ENCODE measurements around the gene RALGAPA2. TPM values are rescaled to one million over a fixed set of nuclear protein-coding genes. Genes with fewer than 3 reads are reported as not detected.

RALGAPA2 gene
- total and polyA plus RNA-seq, 7 donors, result 8.4 to 23.2 (median 18.5) TPM

DNA sequence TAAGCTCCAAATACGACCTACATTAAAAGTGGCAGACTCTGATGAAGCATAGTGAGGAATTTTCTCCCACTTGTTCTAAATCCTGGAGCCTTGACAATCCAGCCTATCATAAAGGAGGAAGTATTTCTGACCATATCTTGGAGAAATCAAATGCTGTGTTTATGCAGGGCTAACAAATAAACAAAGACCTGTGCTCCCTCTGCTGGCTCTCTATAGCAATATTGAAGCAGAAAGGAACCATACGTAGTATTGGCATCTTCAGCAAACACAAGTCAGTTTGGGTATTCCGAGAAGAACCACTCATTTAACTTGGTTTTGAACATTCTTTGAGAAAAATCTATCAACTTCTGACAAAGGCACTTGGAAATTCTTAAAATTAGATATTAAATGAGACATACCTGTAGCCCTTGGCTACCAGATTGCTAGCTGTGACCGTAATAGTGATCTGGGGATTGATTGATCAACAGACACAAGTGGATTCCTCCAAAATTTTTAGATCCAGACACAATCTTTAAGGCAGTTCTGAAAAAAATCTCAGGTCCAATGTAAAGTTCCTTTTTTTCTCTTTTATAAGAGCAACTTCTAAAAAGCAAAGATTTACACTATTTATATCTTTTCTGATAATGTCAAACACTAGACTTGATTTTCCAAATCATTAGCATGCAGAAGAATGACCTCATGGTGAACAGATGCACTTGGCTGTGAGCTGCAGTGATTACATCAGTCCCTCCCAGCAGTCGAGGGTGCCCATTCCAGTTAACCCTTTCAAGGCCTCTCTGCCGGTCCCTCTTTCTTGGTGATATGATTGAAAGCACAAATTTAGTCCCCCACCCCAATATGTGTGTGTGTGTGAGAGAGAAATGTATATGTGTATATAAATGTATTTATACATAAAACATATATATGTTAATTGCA lies 304.3 kb downstream of the RALGAPA2 start:
- no peak for DNase-seq
- TF ChIP-seq POLR2AphosphoS5 (IDR thresholded peaks at IDR 0.05), result no peak
- no peak for TF ChIP-seq POLR2A (IDR thresholded peaks at IDR 0.05)
- TF ChIP-seq EP300 (IDR thresholded peaks at IDR 0.05), result no peak
- TF ChIP-seq, protein P1, sequence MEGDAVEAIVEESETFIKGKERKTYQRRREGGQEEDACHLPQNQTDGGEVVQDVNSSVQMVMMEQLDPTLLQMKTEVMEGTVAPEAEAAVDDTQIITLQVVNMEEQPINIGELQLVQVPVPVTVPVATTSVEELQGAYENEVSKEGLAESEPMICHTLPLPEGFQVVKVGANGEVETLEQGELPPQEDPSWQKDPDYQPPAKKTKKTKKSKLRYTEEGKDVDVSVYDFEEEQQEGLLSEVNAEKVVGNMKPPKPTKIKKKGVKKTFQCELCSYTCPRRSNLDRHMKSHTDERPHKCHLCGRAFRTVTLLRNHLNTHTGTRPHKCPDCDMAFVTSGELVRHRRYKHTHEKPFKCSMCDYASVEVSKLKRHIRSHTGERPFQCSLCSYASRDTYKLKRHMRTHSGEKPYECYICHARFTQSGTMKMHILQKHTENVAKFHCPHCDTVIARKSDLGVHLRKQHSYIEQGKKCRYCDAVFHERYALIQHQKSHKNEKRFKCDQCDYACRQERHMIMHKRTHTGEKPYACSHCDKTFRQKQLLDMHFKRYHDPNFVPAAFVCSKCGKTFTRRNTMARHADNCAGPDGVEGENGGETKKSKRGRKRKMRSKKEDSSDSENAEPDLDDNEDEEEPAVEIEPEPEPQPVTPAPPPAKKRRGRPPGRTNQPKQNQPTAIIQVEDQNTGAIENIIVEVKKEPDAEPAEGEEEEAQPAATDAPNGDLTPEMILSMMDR (IDR thresholded peaks at IDR 0.05), result no peak
- intact Hi-C loops (cut with DNase I), result no loop called here
- Histone ChIP-seq H3K9me3 (no peaks in the 10 kb centered on the region), H3K27me3 (no peaks in the 10 kb centered on the region), H3K4me1 (no peaks in the 10 kb centered on the region), H3K36me3 (peaks cover 0 to 3% (median 0%) of the 10 kb centered on the region in 4 donors), H3K4me3 (no peak overlapping the region), H3K27ac (no peak overlapping the region)
- WGBS, 2 donors, result 68 to 74% methylated on average over 6 of the region's 6 CpGs

GRCh38 chr20:20406306-20406705 lies 306.1 kb downstream of the RALGAPA2 start:
- Histone ChIP-seq H3K4me3 (no peak overlapping the region), H3K27me3 (no peaks in the 10 kb centered on the region), H3K27ac (no peak overlapping the region), H3K4me1 (no peaks in the 10 kb centered on the region), H3K36me3 (peaks cover 0 to under 1% (median 0%) of the 10 kb centered on the region in 4 donors), H3K9me3 (no peaks in the 10 kb centered on the region)
- TF ChIP-seq POLR2A (IDR thresholded peaks at IDR 0.05) (no peak), POLR2AphosphoS5 (IDR thresholded peaks at IDR 0.05) (no peak), EP300 (IDR thresholded peaks at IDR 0.05) (no peak)
- TF ChIP-seq, protein P1 (IDR thresholded peaks at IDR 0.05), result no peak
- intact Hi-C loops (cut with DNase I), result no loop called here
- no peak for DNase-seq
- WGBS, 2 donors, result 85 to 89% methylated on average over 2 of the region's 2 CpGs

DNA sequence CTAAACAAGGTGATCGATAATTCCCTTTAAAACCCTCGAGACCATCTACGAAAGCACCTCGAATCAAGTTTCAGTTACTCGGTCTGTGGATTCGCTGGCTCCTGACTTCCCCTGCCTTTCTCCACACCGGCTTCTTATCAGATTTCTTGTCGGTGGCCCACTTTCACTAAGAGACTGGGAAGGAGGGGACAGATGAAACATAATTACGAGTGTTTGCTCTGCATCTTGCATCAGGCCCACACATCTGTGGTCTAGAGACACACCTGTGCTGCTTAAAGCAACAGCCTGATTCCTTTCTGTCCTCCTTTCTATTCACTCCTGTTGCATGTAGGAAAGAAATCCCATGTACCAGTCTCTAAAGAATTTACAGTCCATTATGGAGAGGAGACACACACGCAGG lies 306.8 kb downstream of the RALGAPA2 start:
- Histone ChIP-seq H3K27me3 (no peaks in the 10 kb centered on the region), H3K4me1 (no peaks in the 10 kb centered on the region), H3K9me3 (no peaks in the 10 kb centered on the region), H3K4me3 (no peak overlapping the region), H3K36me3 (no peaks in the 10 kb centered on the region), H3K27ac (no peak overlapping the region)
- DNase-seq, result no peak
- TF ChIP-seq, protein P1 (IDR thresholded peaks at IDR 0.05), result no peak
- TF ChIP-seq EP300 (IDR thresholded peaks at IDR 0.05) (no peak), POLR2A (IDR thresholded peaks at IDR 0.05) (no peak), POLR2AphosphoS5 (IDR thresholded peaks at IDR 0.05) (no peak)
- intact Hi-C loops (cut with DNase I), result no loop called here
- WGBS, 2 donors, result 86 to 92% methylated on average over 10 of the region's 10 CpGs

DNA sequence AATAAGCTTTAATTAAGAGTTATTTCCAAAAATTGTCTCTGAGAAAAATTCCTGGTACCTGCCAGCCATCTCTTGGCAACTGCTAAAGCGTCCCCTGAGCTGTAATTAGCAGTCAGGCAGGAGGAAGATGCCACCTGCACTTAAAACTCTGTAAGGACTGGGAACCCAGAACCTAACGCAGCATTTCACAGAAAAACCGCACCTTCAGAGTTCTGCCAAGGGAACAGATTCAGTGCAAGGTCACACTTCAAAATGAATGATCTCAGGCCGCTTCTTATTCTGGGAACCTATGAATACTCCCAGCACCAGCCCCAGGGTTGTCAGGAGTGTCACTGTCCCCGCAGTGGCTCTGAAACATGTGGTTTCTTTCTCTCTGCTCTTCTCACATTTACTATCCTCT lies 307.8 kb downstream of the RALGAPA2 start:
- no peak overlapping the region for H3K27ac ChIP-seq
- DNase-seq, result no peak
- no peaks in the 10 kb centered on the region for H3K9me3 ChIP-seq
- WGBS, 2 donors, result 92 to 95% methylated on average over 5 of the region's 5 CpGs
- no peaks in the 10 kb centered on the region for H3K4me1 ChIP-seq
- no peaks in the 10 kb centered on the region for H3K27me3 ChIP-seq
- H3K4me3 ChIP-seq, result no peak overlapping the region
- TF ChIP-seq EP300 (IDR thresholded peaks at IDR 0.05) (no peak), POLR2AphosphoS5 (IDR thresholded peaks at IDR 0.05) (no peak), POLR2A (IDR thresholded peaks at IDR 0.05) (no peak)
- TF ChIP-seq, protein P1 (IDR thresholded peaks at IDR 0.05), result no peak
- H3K36me3 ChIP-seq, result no peaks in the 10 kb centered on the region
- intact Hi-C loops (cut with DNase I), result no loop called here
